OCI-LY1 (cell line): Measurements from ENCODE around the gene PAX2.

Source experiments
- H2AFZ ChIP-seq: fragments of 200-600 bp; sonication (generic), shearing (Covaris generic); 2 replicates; pipeline ENCODE4 v1.6.0; 2014; ENCODE audit warnings: antibody characterized with exemption, mild to moderate bottlenecking, low read length
- H3F3A ChIP-seq: fragments of 200-600 bp; sonication (generic), shearing (Covaris generic); 2 replicates; pipeline ENCODE4 v1.6.0; 2014; ENCODE audit warnings: mild to moderate bottlenecking, antibody characterized with exemption, low read length, moderate library complexity; ENCODE audit not compliant: insufficient read depth
- H3K27ac ChIP-seq: fragments of 200-600 bp; sonication (generic); 2 replicates; pipeline ENCODE4 v1.5.1; 2014; ENCODE audit warnings: low read length, mixed run types, mild to moderate bottlenecking, low read depth; ENCODE audit not compliant: poor library complexity, severe bottlenecking
- H3K27me3 ChIP-seq: fragments of 200-600 bp; sonication (generic); 2 replicates; pipeline ENCODE4 v1.6.0; 2014; ENCODE audit warnings: antibody characterized with exemption, mild to moderate bottlenecking, low read length, moderate library complexity; ENCODE audit not compliant: insufficient read depth
- H3K36me3 ChIP-seq: fragments of 200-600 bp; sonication (generic); 2 replicates; pipeline ENCODE4 v1.6.1; 2014; ENCODE audit warnings: mild to moderate bottlenecking, antibody characterized with exemption, low read length, moderate library complexity, mixed read lengths; ENCODE audit not compliant: insufficient read depth
- H3K4me1 ChIP-seq: fragments of 200-600 bp; sonication (generic); 2 replicates; pipeline ENCODE4 v1.5.1; 2014; ENCODE audit warnings: mild to moderate bottlenecking, low read length, moderate library complexity; ENCODE audit not compliant: insufficient read depth, severe bottlenecking
- H3K4me2 ChIP-seq: fragments of 200-600 bp; sonication (generic), shearing (Covaris generic); 2 replicates; pipeline ENCODE4 v1.6.1; 2014; ENCODE audit warnings: low read length
- H3K4me3 ChIP-seq: fragments of 200-600 bp; sonication (generic); 2 replicates; pipeline ENCODE4 v1.5.1; 2014; ENCODE audit warnings: low read length, low read depth, mild to moderate bottlenecking, mixed read lengths; ENCODE audit not compliant: poor library complexity, severe bottlenecking
- H3K79me2 ChIP-seq: fragments of 200-600 bp; shearing (Covaris generic); 2 replicates; pipeline ENCODE4 v1.6.1; 2016; ENCODE audit warnings: mixed run types, low read length, mixed read lengths; ENCODE audit not compliant: insufficient read depth
- H3K9ac ChIP-seq: fragments of 200-600 bp; sonication (generic), shearing (Covaris generic); 2 replicates; pipeline ENCODE4 v1.6.1; 2014; ENCODE audit warnings: mild to moderate bottlenecking, low read length, mixed read lengths
- H3K9me2 ChIP-seq: fragments of 200-600 bp; sonication (generic), shearing (Covaris generic); 2 replicates; pipeline ENCODE4 v1.6.1; 2014; ENCODE audit warnings: low read depth, mild to moderate bottlenecking, low read length, mixed read lengths
- H3K9me3 ChIP-seq: fragments of 200-600 bp; shearing (Covaris generic); 2 replicates; pipeline ENCODE4 v1.6.1; 2014; ENCODE audit warnings: low read length, mixed read lengths
- H4K20me1 ChIP-seq: fragments of 200-600 bp; sonication (generic), shearing (Covaris generic); 2 replicates; pipeline ENCODE4 v1.6.0; 2016; ENCODE audit warnings: mild to moderate bottlenecking, low read length; ENCODE audit not compliant: insufficient read depth
- EZH2 ChIP-seq: fragments of 200-600 bp; sonication (generic), shearing (Covaris generic); IDR thresholded peaks from 2 replicates; pipeline ENCODE4 v1.8.0; 2017; ENCODE audit warnings: borderline replicate concordance, mixed run types, mild to moderate bottlenecking, antibody characterized with exemption, low read length, moderate library complexity, mixed read lengths
- TF ChIP-seq, protein P1 (sequence below): fragments of 200-600 bp; sonication (generic), shearing (Covaris generic); IDR thresholded peaks from 2 replicates; pipeline ENCODE4 v1.5.1; 2017; ENCODE audit warnings: mild to moderate bottlenecking, antibody characterized with exemption, low read length, moderate library complexity, mixed read lengths

Gene PAX2

DNA sequence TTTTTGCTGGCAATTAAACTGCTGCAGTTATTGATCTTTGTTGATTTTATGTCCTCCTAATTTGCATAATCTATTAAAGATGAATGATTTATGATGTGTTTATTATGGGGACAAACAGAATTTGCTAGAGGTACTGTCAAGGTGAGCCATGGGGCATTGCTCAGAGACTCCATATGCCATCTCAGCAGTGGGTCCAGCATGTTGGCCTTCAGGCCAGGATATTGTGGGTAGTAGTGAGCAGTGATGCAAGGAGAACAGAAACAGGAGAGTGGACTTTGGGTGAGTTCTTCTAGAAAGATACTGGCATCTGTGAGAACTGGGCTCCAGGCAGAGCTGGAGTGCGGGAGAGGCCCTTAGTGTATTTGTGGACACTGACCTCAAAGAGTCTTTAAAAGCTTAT, 65.9 kb downstream of the PAX2 start:
- Histone ChIP-seq H3F3A (no peaks in the 10 kb centered on the region), H3K9ac (no peak overlapping the region), H2AFZ (no peak overlapping the region), H3K27ac (no peak overlapping the region), H3K4me3 (no peak overlapping the region), H3K27me3 (no peaks in the 10 kb centered on the region), H3K9me3 (no peaks in the 10 kb centered on the region), H3K4me1 (no peaks in the 10 kb centered on the region), H3K36me3 (no peaks in the 10 kb centered on the region), H3K9me2 (no peaks in the 10 kb centered on the region), H3K79me2 (no peaks in the 10 kb centered on the region), H3K4me2 (no peak overlapping the region), H4K20me1 (no peaks in the 10 kb centered on the region)
- no peak for TF ChIP-seq EZH2
- TF ChIP-seq, protein P1, sequence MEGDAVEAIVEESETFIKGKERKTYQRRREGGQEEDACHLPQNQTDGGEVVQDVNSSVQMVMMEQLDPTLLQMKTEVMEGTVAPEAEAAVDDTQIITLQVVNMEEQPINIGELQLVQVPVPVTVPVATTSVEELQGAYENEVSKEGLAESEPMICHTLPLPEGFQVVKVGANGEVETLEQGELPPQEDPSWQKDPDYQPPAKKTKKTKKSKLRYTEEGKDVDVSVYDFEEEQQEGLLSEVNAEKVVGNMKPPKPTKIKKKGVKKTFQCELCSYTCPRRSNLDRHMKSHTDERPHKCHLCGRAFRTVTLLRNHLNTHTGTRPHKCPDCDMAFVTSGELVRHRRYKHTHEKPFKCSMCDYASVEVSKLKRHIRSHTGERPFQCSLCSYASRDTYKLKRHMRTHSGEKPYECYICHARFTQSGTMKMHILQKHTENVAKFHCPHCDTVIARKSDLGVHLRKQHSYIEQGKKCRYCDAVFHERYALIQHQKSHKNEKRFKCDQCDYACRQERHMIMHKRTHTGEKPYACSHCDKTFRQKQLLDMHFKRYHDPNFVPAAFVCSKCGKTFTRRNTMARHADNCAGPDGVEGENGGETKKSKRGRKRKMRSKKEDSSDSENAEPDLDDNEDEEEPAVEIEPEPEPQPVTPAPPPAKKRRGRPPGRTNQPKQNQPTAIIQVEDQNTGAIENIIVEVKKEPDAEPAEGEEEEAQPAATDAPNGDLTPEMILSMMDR = no peak

DNA sequence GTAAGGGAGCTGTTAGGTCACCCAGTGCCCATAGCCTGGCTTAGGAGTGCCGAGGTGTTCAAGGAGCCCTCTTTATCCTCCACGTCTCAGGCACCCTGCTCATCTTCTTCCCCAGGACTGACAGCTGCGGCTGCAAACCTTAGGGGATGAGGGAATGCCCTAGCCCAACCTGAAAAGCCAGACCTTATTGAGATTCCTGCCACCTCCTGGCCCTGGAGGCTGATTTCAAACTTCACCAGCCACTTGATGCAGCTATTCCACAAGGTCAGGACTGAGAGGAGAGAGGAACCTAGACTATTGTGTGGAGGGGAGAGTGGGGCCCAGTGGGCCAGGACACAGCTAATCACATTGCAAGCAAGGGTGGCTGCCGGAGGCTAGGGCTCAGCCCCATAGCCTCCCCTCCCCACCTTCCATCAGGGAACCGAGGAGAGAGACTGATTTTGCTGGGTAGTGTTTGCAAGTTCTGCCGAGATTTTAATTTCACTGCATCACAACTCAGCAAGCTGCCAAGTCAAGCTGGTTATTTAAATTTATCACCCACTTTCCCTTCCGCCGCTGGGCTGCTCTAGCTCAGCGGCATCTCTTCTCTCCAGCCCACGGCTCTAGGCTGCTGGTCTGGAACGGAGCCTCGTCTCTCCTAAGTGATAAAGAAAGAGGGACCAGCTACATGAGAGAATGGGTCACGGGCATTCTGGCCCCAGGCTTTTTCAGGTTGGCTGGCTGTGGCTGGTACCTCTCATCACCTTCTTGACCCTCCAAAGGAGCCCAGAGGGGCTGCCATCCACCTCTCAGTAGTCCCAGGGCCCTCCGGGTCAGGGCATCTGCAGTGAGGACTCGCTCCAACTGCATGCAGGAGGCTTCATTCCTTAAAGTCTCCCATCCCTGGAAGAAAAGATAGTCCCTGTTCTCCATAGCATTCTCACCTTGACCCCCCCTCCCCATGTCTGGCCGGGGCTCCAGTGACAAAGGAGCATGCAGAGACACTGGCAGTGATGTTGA, 66.7 kb downstream of the PAX2 start:
- H3K9ac ChIP-seq = no peak overlapping the region
- no peak overlapping the region for H3K4me3 ChIP-seq
- H3K36me3 ChIP-seq = no peaks in the 10 kb centered on the region
- H3K27ac ChIP-seq = no peak overlapping the region
- H3F3A ChIP-seq = no peaks in the 10 kb centered on the region
- H3K4me2 ChIP-seq = no peak overlapping the region
- no peaks in the 10 kb centered on the region for H3K79me2 ChIP-seq
- H3K27me3 ChIP-seq = no peaks in the 10 kb centered on the region
- no peaks in the 10 kb centered on the region for H3K9me3 ChIP-seq
- H3K9me2 ChIP-seq = no peaks in the 10 kb centered on the region
- H3K4me1 ChIP-seq = no peaks in the 10 kb centered on the region
- H2AFZ ChIP-seq = no peak overlapping the region
- TF ChIP-seq, protein P1 = no peak
- H4K20me1 ChIP-seq = no peaks in the 10 kb centered on the region

DNA sequence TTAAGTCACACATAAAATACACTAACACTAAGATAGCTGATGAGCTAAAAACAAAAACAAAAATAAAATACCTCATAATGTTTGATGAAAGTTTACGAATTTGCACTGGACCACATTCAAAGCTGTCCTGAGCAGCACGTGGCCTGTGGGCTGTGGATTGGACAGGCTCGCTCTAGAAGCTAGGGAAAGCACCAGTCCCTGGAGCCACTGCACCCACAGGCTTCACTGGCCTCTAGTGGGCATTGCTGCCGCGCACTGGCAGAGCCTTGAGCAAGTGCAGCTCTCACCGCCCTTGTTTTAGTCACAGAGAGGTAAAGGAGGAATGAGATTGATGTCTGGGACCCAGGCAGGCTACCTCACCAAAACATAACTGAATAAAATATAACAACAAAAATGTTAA, 67.6 kb downstream of the PAX2 start:
- TF ChIP-seq, protein P1 = no peak
- TF ChIP-seq EZH2 = no peak
- Histone ChIP-seq H3K4me3 (no peak overlapping the region), H3K9me2 (no peaks in the 10 kb centered on the region), H3K27ac (no peak overlapping the region), H3K36me3 (no peaks in the 10 kb centered on the region), H3K9me3 (no peaks in the 10 kb centered on the region), H3F3A (no peaks in the 10 kb centered on the region), H3K27me3 (no peaks in the 10 kb centered on the region), H4K20me1 (no peaks in the 10 kb centered on the region), H2AFZ (no peak overlapping the region), H3K4me1 (no peaks in the 10 kb centered on the region), H3K4me2 (no peak overlapping the region), H3K9ac (no peak overlapping the region), H3K79me2 (no peaks in the 10 kb centered on the region)
